ENCODE data around the gene PLEKHG1. TPM values are rescaled to one million over a fixed set of nuclear protein-coding genes. Genes with fewer than 3 reads are reported as not detected.

PLEKHG1 gene
- polyA plus RNA-seq, 1 donor (not counting 4 experiments of a cell fraction or from before 2014, with no cell fraction given): 3.8 TPM

- H3K36me3 ChIP-seq (ENCODE audit: control insufficient read depth in 2 of 2, extremely low read depth in 1 of 2, insufficient read depth in 2 of 2, low read length in 2 of 2): no peaks in the 10 kb centered on the region
- no peak overlapping the region for H3K4me2 ChIP-seq (ENCODE audit: control insufficient read depth, extremely low read depth, insufficient read depth, low read depth, low read length)
- FAIRE-seq (no peak), DNase-seq (ENCODE audit: low read depth, low spot score) (no peak)
- no peak overlapping the region for H3K9ac ChIP-seq (ENCODE audit: control insufficient read depth, extremely low read depth, insufficient read depth, low read length)
- TF ChIP-seq, protein P1, sequence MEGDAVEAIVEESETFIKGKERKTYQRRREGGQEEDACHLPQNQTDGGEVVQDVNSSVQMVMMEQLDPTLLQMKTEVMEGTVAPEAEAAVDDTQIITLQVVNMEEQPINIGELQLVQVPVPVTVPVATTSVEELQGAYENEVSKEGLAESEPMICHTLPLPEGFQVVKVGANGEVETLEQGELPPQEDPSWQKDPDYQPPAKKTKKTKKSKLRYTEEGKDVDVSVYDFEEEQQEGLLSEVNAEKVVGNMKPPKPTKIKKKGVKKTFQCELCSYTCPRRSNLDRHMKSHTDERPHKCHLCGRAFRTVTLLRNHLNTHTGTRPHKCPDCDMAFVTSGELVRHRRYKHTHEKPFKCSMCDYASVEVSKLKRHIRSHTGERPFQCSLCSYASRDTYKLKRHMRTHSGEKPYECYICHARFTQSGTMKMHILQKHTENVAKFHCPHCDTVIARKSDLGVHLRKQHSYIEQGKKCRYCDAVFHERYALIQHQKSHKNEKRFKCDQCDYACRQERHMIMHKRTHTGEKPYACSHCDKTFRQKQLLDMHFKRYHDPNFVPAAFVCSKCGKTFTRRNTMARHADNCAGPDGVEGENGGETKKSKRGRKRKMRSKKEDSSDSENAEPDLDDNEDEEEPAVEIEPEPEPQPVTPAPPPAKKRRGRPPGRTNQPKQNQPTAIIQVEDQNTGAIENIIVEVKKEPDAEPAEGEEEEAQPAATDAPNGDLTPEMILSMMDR (optimal IDR thresholded peaks at IDR 0.05 in 1 of 3, IDR thresholded peaks at IDR 0.05 in 1 of 3, conservative IDR thresholded peaks at IDR 0.05 in 1 of 3; ENCODE audit: extremely low read depth in 1 of 3, insufficient read depth in 2 of 3, low read length in 3 of 3): no peak
- no peak for TF ChIP-seq EZH2 (IDR thresholded peaks at IDR 0.05; ENCODE audit: low read length)
- dilution Hi-C loops (cut with MboI; ENCODE audit: extremely low pct_ligation_motif_present, low sequenced_read_pairs): no loop called here
- no peaks in the 10 kb centered on the region for H3K4me1 ChIP-seq (ENCODE audit: control insufficient read depth, extremely low read depth, insufficient read depth, low read length)
- no peak overlapping the region for H2AFZ ChIP-seq (ENCODE audit: control insufficient read depth, low read length)
- H3K9me1 ChIP-seq (ENCODE audit: control insufficient read depth, extremely low read depth, insufficient read depth, low read length): no peaks in the 10 kb centered on the region
- H3K27me3 ChIP-seq (ENCODE audit: control insufficient read depth, extremely low read depth, insufficient read depth, low read length): peaks cover 25% of the 10 kb centered on the region
- no peak overlapping the region for H3K27ac ChIP-seq (ENCODE audit: control insufficient read depth, insufficient read depth, low read length)
- H3K79me2 ChIP-seq (ENCODE audit: control insufficient read depth, insufficient read depth, low read length): no peaks in the 10 kb centered on the region
- H4K20me1 ChIP-seq (ENCODE audit: control insufficient read depth, extremely low read depth, insufficient read depth, low read length): no peaks in the 10 kb centered on the region
- H3K4me3 ChIP-seq (ENCODE audit: control insufficient read depth in 2 of 3, extremely low read depth in 1 of 3, insufficient read depth in 2 of 3, low read depth in 1 of 3, low read length in 3 of 3): no peak overlapping the region
- no peaks in the 10 kb centered on the region for H3K9me3 ChIP-seq (ENCODE audit: control insufficient read depth, low read depth, low read length)
Measured at GRCh38 chr6:150598401-150598800, 1.3 kb upstream of the PLEKHG1 start.

GRCh38 chr6:150598858-150599198 lies 857 bp upstream of the PLEKHG1 start:
- Histone ChIP-seq H3K4me3 (ENCODE audit: control insufficient read depth in 2 of 3, extremely low read depth in 1 of 3, insufficient read depth in 2 of 3, low read depth in 1 of 3, low read length in 3 of 3) (peak overlapping the region in 1 of 3 experiments; percentile 49), H3K9ac (ENCODE audit: control insufficient read depth, extremely low read depth, insufficient read depth, low read length) (no peak overlapping the region), H4K20me1 (ENCODE audit: control insufficient read depth, extremely low read depth, insufficient read depth, low read length) (no peaks in the 10 kb centered on the region), H3K36me3 (ENCODE audit: control insufficient read depth in 2 of 2, extremely low read depth in 1 of 2, insufficient read depth in 2 of 2, low read length in 2 of 2) (no peaks in the 10 kb centered on the region), H3K4me1 (ENCODE audit: control insufficient read depth, extremely low read depth, insufficient read depth, low read length) (no peaks in the 10 kb centered on the region), H3K79me2 (ENCODE audit: control insufficient read depth, insufficient read depth, low read length) (no peaks in the 10 kb centered on the region), H2AFZ (ENCODE audit: control insufficient read depth, low read length) (no peak overlapping the region), H3K27me3 (ENCODE audit: control insufficient read depth, extremely low read depth, insufficient read depth, low read length) (peaks cover 25% of the 10 kb centered on the region), H3K9me3 (ENCODE audit: control insufficient read depth, low read depth, low read length) (no peaks in the 10 kb centered on the region), H3K9me1 (ENCODE audit: control insufficient read depth, extremely low read depth, insufficient read depth, low read length) (no peaks in the 10 kb centered on the region), H3K27ac (ENCODE audit: control insufficient read depth, insufficient read depth, low read length) (no peak overlapping the region), H3K4me2 (ENCODE audit: control insufficient read depth, extremely low read depth, insufficient read depth, low read depth, low read length) (peak overlapping the region; percentile 69)
- TF ChIP-seq, protein P1 (optimal IDR thresholded peaks at IDR 0.05 in 1 of 3, IDR thresholded peaks at IDR 0.05 in 1 of 3, conservative IDR thresholded peaks at IDR 0.05 in 1 of 3; ENCODE audit: extremely low read depth in 1 of 3, insufficient read depth in 2 of 3, low read length in 3 of 3): no peak
- no peak for TF ChIP-seq EZH2 (IDR thresholded peaks at IDR 0.05; ENCODE audit: low read length)
- FAIRE-seq (no peak), DNase-seq (ENCODE audit: low read depth, low spot score) (no peak)
- dilution Hi-C loops (cut with MboI; ENCODE audit: extremely low pct_ligation_motif_present, low sequenced_read_pairs): no loop called here

All from keratinocyte (primary cell).